Stimulated activated naive CD8-positive, alpha-beta T cell treated with anti-CD3 and anti-CD28 coated beads, Interleukin-15, amount 100 ng/mL, for 72 hours (primary cell): Measurements from ENCODE around the gene VRTN.
A peak's percentile ranks its signal among the peaks of the same experiment; 100 is the strongest.
"Not testable (repeated sequence)": the region's sequence is repeated elsewhere in the genome, so short reads cannot be mapped to it uniquely, and the experiment has no call there.

Experiments
- ATAC-seq: fragments of 150-1000 bp; cut with Tn5 transposase; 2 replicates; pipeline ENCODE4 v1.10.0; 2021; ENCODE audit warnings: mild to moderate bottlenecking, moderate library complexity
- DNase-seq, 2 donors: peaks; one replicate each; pipeline ENCODE4 v3.0.0; 2021 to 2022
- H3K27ac Mint-ChIP-seq, 2 donors: one replicate each; pipeline ENCODE4 v1.8.0; 2022; ENCODE audit warnings: mild to moderate bottlenecking in 2 of 2, mixed read lengths in 2 of 2, moderate library complexity in 2 of 2
- H3K27me3 Mint-ChIP-seq: one replicate; pipeline ENCODE4 v1.8.0; 2022; ENCODE audit warnings: mixed read lengths
- H3K4me1 Mint-ChIP-seq: one replicate; pipeline ENCODE4 v1.8.0; 2022; ENCODE audit warnings: mild to moderate bottlenecking, mixed read lengths
- H3K4me3 Mint-ChIP-seq, 2 donors: one replicate each; pipeline ENCODE4 v1.8.0; 2022; ENCODE audit warnings: mild to moderate bottlenecking in 2 of 2, mixed read lengths in 2 of 2, moderate library complexity in 1 of 2
- H3K9me3 Mint-ChIP-seq, 2 donors: one replicate each; pipeline ENCODE4 v1.8.0; 2022; ENCODE audit warnings: mixed read lengths in 2 of 2

The VRTN gene

GRCh38 chr14:74348241-74348734, at the start of gene VRTN:
VRTN (plus strand) TSS chr14:74348471; CDS start chr14:74356784, 8,313 bp downstream.
- Mint-ChIP-seq H3K9me3 (no peaks in the 10 kb centered on the region), H3K27me3 (peaks cover 12% of the 10 kb centered on the region), H3K4me1 (no peaks in the 10 kb centered on the region), H3K4me3 (no peak within 1 kb of the TSS), H3K27ac (no peak within 1 kb of the TSS)
- no peak for DNase-seq
- no peak for ATAC-seq

GRCh38 chr14:74299061-74299545, 49.2 kb upstream of the VRTN start:
- H3K4me3 Mint-ChIP-seq, result peak overlapping the region in 1 of 2 donors; percentile 26
- peak overlapping the region in 1 of 2 donors; percentile 72 for H3K27ac Mint-ChIP-seq
- H3K9me3 Mint-ChIP-seq, result no peaks in the 10 kb centered on the region
- H3K27me3 Mint-ChIP-seq, result no peaks in the 10 kb centered on the region
- DNase-seq, result no peak
- peaks cover 40% of the 10 kb centered on the region for H3K4me1 Mint-ChIP-seq
- ATAC-seq, result no peak

DNA sequence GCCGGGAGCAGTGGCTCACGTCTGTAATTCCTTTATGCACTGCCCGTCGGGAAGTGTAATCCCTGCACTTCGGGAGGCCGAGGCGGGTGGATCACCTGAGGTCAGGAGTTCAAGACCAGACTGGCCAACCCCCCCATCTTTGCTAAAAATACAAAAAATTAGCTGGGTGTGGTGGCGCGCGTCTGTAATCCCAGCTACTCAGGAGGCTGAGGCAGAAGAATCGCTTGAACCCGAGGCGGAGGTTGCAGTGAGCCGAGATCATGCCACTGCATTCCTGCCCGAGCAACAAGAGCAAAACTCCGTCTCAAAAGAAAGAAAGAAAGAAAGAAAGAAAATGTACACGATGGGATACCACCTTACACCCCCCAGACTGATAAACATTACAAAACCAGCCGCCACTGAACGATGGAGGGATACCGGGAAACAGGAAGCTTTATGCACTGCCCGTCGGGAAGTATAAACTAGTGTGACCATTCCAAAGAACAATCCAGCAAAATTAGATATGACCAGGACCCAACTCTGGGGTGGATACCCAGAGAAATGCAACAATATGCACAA, 46.6 kb upstream of the VRTN start:
- ATAC-seq, result no peak
- Mint-ChIP-seq H3K4me1 (peaks cover 44% of the 10 kb centered on the region), H3K27me3 (no peaks in the 10 kb centered on the region)

DNA sequence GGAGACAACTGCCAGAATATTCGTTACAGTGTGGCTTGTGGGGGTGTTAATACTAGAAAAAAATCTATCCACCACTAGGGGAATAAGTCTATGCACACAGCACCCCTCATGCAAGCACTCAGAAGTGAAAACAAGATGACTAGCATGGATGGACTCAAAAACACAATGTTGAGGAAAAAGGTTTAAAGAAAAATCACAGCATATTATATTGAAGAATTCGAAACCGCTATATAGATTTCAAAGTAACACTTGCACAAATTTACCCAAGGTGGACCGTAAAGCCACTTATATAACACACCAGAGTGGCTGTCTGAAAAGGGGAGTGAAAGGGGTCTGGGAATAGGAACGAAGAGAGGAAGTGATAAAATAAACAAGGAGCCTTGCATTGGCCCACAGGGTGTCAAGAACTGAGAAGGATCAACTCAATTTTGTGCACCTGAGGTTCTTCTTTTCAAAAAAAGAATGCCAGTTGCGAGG, 46.1 kb upstream of the VRTN start:
- peak; percentile 18 to 26 for DNase-seq
- H3K4me1 Mint-ChIP-seq, result peaks cover 44% of the 10 kb centered on the region
- H3K27me3 Mint-ChIP-seq, result no peaks in the 10 kb centered on the region
- ATAC-seq, result peak; percentile 80
- H3K27ac Mint-ChIP-seq, result peak overlapping the region; percentile 93 to 96
- H3K9me3 Mint-ChIP-seq, result no peaks in the 10 kb centered on the region
- H3K4me3 Mint-ChIP-seq, result peak overlapping the region; percentile 91 to 99

More for the DNA sequence above, 46.6 kb upstream of the VRTN start:
- peak overlapping the region; percentile 91 to 99 for H3K4me3 Mint-ChIP-seq
- DNase-seq, result no peak
- H3K27ac Mint-ChIP-seq, result peak overlapping the region in 1 of 2 donors; percentile 93
- no peaks in the 10 kb centered on the region for H3K9me3 Mint-ChIP-seq

DNA sequence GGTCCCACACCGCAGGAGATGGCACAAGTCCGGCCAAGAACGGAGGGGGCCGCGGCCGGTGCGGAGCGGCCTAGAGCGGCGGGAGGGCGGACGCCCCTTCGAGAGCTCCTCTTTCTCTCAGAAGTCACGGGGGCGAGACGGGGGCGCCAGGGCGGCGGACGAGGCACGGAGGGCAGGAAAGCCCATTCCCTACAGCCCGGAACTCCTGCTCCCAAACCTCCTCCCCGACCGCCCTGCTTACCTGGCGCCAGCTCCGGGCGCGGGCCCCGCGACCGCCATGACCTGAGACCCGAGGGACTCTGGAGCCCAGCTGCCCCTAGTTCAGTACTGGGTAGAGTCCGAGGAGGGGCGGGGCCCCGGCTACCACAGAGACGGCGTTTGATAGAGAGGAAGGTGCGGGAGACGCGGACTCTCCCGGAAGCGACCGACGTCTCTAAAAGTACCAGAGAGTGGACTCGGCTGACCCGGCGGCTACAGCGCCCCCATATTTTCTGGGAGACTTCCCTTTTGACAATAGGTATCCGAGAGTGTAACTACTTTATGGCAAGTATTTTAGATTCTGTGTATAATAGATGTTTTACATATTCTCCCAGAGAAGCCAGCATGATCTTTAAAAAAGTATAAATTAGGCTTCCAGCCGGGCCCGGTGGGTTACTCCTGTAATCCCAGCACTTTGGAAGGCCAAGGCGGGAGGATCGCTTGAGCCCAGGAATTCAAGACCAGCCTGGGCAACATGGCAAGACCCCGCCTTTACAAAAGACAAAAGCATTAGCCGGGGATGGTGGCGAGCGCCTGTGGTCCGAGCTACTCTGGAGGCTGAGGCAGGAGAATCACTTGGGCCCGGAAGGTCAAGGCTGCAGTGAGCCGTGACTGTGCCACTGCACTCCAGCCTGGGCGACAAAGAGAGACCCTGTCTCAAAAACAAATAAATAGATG, 45.4 kb upstream of the VRTN start, which contains the start of gene ABCD4:
TSS of gene ABCD4 (minus strand) at position 301 of the 936 bp plus-strand sequence. CDS start at position 279, 22 bp downstream.
- Mint-ChIP-seq H3K27ac (peak within 1 kb of the TSS; percentile 93 to 96), H3K4me3 (peak within 1 kb of the TSS; percentile 91 to 99), H3K9me3 (no peaks in the 10 kb centered on the region), H3K27me3 (no peaks in the 10 kb centered on the region), H3K4me1 (peaks cover 42% of the 10 kb centered on the region)
- peak; percentile 99 for ATAC-seq
- peak; percentile 90 to 91 for DNase-seq

GRCh38 chr14:74308695-74309094, 39.6 kb upstream of the VRTN start:
- no peak overlapping the region for H3K27ac Mint-ChIP-seq
- no peak for ATAC-seq
- peaks cover 9% of the 10 kb centered on the region for H3K4me1 Mint-ChIP-seq
- no peaks in the 10 kb centered on the region for H3K9me3 Mint-ChIP-seq
- no peaks in the 10 kb centered on the region for H3K27me3 Mint-ChIP-seq
- DNase-seq, result no peak
- H3K4me3 Mint-ChIP-seq, result no peak overlapping the region

DNA sequence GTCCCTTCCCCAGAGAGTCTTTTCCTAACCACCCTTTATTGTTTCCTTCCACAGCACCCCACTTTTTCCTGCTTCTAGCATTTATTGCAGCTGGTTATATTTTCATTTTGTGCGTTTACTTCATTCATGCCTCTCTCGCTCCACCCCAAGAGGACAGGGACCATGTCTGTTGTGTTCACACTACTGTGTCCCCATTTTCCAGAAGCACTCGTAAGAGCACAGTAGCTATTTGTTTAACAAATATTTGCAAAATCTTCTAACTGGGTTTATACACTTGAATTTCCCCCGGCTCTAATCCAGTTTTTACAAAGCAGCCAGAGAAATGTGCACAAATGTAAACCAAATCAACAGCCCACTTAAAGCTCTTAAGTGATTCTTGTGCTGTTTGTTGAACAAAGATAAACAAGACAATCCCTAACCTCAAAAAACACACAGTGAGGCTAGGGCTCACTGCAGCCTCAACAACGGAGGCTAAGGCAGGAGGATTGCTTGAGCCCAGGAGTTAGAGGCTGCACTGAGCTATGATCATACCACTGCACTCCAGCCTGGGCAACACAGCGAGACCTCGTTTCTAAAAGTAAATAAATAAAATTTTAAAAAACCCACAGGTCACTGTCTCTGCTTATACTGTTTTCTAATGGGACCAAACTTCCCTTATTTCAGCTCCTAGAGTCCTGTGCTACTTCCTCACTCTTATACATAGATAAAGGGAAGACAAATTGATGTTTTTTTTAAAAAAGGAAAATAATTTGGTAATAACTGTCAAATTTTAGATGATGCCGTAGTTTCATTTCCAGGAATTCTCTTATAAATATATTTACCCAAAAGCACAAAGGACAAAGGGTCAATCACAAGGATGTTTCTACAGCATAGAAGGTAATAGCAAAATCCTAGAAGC, 38.9 kb upstream of the VRTN start:
- no peaks in the 10 kb centered on the region for H3K9me3 Mint-ChIP-seq
- H3K27ac Mint-ChIP-seq, result peak overlapping the region in 1 of 2 donors; percentile 14
- DNase-seq (no peak), ATAC-seq (no peak)
- H3K4me3 Mint-ChIP-seq, result no peak overlapping the region
- H3K27me3 Mint-ChIP-seq, result no peaks in the 10 kb centered on the region
- H3K4me1 Mint-ChIP-seq, result peaks cover 9% of the 10 kb centered on the region

DNA sequence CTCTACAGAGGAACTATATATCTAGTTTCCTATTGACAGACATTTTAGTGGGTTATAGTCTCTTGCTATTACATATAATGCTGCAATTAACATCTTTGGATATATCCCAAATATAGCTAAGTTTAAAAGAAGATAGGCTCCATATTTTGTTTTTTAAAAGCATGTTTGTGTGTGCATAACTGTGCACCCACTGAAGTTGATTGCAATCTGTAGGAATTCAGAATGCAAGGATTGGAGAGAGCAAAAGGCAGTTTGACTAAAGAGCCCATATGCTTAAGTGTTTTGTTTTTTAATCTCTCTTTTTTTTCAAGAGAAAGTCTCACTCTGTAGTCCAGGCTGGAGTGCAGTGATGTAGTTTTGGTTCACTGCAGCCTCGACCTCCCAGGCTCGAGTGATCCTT, 36.1 kb upstream of the VRTN start:
- Mint-ChIP-seq H3K27me3 (no peaks in the 10 kb centered on the region), H3K4me1 (no peaks in the 10 kb centered on the region), H3K4me3 (no peak overlapping the region), H3K9me3 (no peaks in the 10 kb centered on the region), H3K27ac (no peak overlapping the region)
- ATAC-seq (no peak), DNase-seq (no peak)

GRCh38 chr14:74313601-74314000, 34.7 kb upstream of the VRTN start:
- DNase-seq (no peak), ATAC-seq (no peak)
- H3K4me3 Mint-ChIP-seq, result no peak overlapping the region
- H3K9me3 Mint-ChIP-seq, result no peaks in the 10 kb centered on the region
- no peak overlapping the region for H3K27ac Mint-ChIP-seq
- no peaks in the 10 kb centered on the region for H3K4me1 Mint-ChIP-seq
- no peaks in the 10 kb centered on the region for H3K27me3 Mint-ChIP-seq

- no peak for ATAC-seq
- no peaks in the 10 kb centered on the region for H3K4me1 Mint-ChIP-seq
- H3K27ac Mint-ChIP-seq, result no peak overlapping the region
- H3K9me3 Mint-ChIP-seq, result no peaks in the 10 kb centered on the region
- H3K4me3 Mint-ChIP-seq, result no peak overlapping the region
- H3K27me3 Mint-ChIP-seq, result no peaks in the 10 kb centered on the region
- no peak for DNase-seq
These were observed 33.7 kb upstream of the VRTN start for GRCh38 chr14:74314576-74314975.

DNA sequence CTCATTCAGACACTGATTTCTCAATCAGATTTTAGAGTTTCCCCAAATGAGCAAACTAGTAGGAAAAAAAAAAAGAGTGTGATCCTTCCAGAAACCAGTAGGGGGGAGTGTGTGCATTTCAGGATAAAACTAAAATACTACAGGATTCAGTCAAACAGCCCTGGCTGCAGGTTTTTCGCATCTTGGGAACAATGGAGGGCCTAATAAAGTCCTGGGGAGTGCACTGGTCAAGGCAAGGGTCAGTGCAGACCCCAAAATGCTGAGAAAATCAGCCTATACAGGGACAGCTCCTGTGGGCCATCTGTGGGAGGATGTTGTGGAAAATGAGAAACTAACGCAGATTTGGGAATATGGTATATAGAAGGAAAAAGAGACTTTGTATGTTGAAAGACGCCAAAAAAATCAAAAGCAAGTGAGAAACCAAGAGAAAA, 23.3 kb upstream of the VRTN start:
- Mint-ChIP-seq H3K4me1 (no peaks in the 10 kb centered on the region), H3K27me3 (peaks cover 35% of the 10 kb centered on the region), H3K4me3 (no peak overlapping the region), H3K9me3 (no peaks in the 10 kb centered on the region), H3K27ac (no peak overlapping the region)
- ATAC-seq (no peak), DNase-seq (no peak)

DNA sequence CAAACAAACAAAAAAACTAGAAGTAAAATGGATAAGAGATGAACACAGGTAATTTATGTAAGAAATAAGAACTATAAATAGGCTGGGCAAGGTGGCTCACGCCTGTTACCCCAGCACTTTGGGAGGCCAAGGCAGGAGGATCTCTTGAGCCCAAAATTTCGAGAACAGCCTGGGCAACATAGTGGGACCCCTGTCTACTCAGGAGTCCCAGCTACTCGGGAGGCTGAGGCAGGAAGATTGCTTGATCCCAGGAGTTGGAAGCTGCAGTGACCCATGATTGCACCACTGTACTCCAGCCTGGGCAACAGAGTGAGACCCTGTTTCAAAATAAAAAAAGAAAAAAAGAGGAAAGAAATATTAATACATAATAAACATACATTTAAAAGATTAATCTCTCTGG, 22.8 kb upstream of the VRTN start:
- DNase-seq (no peak), ATAC-seq (no peak)
- Mint-ChIP-seq H3K9me3 (no peaks in the 10 kb centered on the region), H3K4me1 (no peaks in the 10 kb centered on the region), H3K27ac (no peak overlapping the region), H3K27me3 (peaks cover 35% of the 10 kb centered on the region), H3K4me3 (no peak overlapping the region)

- no peaks in the 10 kb centered on the region for H3K4me1 Mint-ChIP-seq
- H3K27ac Mint-ChIP-seq, result no peak overlapping the region
- no peak overlapping the region for H3K4me3 Mint-ChIP-seq
These were observed 21.7 kb upstream of the VRTN start for GRCh38 chr14:74326369-74327152.

DNA sequence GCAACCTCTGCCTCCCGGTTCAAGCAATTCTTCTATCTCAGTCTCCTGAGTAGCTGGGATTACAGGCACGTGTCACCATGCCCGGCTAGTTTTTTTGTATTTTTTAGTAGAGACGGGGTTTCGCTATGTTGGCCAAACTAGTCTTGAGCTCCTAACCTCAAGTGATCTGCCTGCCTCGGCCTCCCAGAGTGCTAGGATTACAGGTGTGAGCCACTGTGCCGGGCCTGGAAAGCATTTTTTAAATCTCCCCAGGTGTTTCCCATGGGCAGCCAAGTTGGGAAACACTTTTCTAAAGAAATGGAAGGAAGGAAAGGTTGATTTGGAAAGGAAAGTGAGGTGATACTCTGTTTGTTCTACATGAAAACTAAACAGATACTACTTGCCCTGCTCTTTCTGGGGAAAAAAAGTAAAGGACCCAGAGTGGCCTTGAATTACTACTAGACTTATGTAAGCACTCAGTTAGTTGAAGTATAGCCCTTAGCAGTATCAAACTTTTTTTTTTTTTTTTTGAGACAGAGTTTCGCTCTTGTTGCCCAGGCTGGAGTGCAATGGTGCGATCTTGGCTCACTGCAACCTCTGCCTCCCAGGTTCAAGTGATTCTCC, 18.2 kb upstream of the VRTN start:
- not testable (repeated sequence) for H3K9me3 Mint-ChIP-seq, H3K27ac Mint-ChIP-seq, H3K4me3 Mint-ChIP-seq, H3K4me1 Mint-ChIP-seq, DNase-seq, ATAC-seq
- peaks cover 22% of the 10 kb centered on the region for H3K27me3 Mint-ChIP-seq

More at GRCh38 chr14:74326369-74327152, 21.7 kb upstream of the VRTN start:
- Mint-ChIP-seq H3K27me3 (peaks cover 35% of the 10 kb centered on the region), H3K9me3 (no peaks in the 10 kb centered on the region)
- DNase-seq (no peak), ATAC-seq (no peak)
